T follicular helper cell (primary cell): ENCODE results near the gene LRRN3.

Experiments
- DNase-seq: peaks from one replicate; pipeline ENCODE4 v3.0.0-alpha.2; 2020; ENCODE audit warnings: low read depth

LRRN3 gene

DNA sequence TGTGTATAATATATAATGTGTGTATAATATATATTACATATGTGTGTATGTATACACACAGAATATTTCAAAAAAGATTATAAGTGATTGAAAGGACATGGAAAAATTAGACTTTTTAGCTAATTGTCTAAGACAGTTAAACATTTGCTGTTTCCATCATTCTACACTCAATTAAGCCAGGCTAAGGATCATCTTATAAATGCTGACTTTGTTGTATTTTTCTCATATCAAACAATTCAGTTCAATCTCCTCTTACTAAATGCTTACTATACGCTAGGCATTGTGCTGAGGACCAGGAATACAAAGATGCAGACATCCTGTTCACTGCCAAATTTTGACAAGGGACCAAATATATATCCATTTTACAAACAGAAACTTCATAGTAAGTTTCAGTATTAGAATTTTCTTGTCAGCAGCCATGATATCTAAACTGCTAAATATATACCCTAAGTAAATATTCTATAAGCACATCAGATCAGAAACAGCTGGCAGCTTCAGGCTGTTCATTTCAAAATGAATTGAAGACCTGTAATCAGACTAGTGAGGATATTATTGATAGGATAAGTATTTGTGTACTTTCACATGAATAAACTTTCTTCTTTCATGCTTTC is 10.3 kb upstream of the LRRN3 start:
- no peak for DNase-seq

DNA sequence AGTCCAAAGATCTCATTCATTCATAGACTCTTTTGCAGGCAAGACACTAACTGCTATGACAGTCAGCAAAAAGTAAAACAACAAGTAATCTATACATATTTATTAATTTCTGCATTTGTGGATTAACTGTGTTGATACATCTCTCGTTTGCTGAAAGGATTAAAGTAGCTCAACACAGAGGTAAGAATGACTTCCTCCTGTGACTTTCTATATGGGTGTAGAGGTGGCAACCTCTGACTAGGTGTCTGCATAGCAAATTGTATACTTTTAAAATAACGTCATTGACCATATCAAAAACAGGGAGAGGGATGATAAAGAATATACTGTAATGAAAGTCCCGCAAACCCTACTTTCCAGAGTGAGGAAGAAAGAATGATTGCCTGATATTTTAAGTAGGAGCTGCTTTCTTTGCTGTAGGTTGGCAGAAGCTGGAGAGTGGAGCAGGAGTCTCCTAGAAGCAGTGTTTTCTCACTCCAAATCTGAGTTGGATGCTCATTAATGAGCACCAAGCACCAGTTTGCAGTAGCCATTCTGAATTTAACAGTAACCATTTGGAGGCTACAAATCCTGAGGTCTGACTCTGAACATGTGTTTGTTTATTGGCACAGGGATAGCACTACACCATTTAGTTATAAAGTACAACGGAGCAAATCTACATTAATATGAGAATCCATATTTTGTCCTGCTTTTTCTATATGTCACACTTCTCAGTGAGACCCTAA is 9.2 kb upstream of the LRRN3 start:
- DNase-seq: no peak

DNA sequence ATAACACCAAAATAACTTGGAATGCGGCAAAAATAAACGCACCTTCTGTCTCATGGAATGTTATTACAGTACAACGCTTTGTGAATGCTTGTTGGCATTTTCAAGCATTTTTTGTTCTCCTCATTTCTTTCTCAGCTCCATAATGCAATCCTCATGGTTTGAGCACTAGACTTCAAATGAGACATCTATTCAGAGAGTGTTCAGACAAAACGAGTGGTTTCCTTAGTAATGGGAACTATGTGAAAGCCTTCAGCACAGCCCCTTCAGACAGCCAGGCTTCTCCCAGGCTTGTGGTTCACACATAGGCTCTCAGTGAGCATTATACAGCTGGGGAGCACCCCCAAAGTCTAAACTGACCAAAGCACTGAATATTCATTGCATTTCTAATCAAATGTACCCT is 8.6 kb upstream of the LRRN3 start:
- DNase-seq: no peak

DNA sequence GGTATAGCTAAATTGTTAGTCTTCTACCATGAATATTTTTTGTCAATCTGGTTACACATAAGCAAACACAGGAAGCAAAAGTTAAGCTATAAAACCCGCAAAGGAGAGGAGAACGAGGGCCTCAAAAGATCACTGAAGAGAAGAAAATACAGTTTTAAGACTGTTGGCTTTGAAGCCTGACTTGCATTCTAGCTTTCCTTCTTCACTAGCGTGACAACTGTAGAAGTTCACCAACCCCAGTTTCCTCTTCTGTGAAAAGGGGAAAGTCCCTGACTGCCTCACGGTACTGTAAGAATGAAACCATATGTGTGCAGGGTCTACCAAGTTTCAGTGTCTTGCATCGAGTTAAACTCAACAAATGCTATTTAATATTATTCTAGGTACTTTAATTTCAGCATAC is 7.5 kb upstream of the LRRN3 start:
- peak; percentile 16 for DNase-seq

DNA sequence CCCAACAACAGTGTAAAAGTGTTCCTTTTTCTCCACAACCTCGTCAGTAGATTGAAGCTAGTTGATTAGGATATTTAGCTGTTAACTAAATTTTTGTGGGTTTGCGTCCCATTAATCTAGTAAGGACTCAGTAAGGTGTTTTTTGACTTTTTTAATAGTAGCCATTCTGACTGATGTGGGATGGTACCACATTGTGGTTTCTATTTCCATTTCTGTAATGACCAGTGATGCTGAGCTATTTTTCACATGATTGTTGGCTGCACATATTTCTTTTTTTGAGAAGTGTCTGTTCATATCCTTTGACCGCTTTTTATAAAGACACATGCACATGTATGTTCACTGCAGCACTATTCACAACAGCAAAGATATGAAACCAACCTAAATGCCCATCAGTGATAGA is 5.6 kb upstream of the LRRN3 start:
- no peak for DNase-seq

DNA sequence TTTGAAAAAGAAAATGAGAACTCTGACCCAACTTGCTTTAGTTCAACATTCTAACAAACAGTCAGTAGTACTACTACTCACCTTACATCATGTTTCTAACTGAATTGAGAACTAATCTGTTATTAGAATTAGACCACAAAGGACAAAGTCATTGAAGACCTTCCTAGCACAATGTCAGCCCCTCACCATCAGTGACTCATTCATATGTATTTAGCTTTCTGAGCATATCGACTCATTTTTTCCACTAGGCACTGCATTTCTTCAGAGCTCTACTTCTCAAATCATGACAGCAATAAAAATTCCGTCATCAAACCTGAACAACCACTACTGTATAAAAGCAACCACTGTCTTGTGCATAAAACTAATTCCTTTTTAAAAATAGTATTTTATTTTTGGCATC is 4.4 kb upstream of the LRRN3 start:
- DNase-seq: no peak

DNA sequence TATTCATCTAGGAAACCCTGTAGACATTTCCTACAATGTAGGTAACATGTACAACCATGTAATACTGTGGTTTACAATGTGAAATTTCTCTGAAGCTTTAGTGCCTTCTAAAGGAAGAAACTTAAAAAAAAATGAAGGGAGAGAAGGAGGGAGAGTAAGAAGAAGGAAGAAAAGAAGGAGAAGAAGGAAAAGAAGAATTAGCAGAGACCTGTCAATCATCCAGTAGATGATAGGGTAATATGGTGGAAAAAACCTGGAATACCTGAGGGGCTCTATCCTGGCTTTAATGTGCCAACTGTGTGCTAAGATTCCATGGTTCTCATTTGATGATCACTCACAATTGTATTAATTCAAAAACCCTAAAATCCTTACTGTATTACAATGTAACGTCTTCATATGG is 2.6 kb upstream of the LRRN3 start:
- no peak for DNase-seq

DNA sequence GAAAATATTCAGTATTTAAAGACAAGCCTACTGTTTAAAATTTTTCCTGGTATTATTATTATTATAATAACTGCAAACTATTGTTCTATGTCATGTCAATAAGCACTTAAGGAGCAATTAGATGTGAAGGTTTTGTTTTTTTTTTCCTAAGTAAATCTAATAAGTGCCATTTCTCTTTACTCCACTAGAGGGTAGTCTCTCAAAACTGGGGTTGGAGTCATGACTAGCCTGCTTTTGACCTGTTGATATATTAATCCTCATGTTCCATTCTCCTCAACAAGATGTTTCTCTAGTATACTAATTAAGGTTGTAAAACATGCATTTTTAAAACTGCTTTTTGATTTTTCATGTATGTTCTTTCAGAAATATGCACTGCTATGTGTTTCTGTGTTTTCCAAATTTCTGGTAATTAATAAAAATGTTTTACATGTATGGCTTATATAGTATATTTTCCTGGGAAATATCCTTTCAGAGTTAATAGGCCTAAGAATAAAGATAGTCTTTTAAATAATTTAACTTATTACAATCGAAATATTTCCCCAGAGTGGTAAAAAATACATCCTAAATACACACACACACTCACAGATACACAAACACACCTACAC is 1.0 kb upstream of the LRRN3 start:
- DNase-seq: no peak

DNA sequence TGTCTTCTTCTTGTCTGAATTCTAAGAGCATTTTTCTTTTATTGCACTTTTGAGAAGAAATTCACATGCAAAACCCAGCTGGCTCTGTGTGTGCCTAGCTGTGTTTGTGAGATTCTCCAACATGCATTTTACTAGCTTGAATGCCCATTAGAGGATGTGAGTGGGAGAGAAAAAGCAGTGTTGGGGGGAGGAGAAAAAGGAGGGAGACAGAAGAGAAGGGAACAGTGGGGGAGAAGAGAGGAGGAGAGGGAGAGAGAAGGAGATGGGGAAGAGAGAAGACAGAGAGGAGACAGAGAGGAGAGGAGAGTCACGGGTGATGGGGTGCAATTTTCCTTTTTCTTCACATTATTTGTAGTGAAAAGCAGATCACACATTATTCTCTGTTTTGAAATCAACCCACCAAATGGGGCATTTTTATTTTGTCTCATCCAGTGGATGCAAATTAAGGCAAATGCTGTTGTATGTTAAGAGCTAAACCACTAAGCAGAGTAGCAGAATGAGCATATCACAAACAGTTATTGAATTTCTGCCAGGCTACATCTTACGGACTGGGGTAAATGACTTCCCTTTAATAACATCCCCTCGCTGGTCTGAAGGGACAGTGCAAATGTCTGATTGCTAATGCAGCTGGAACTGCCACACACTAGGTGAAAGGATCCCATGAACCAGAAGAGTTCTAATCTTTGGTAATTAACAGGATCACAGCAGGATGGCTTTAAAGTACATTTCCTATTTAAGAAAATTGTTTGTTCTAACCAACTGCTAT is 849 bp downstream of the LRRN3 start:
- no peak for DNase-seq

DNA sequence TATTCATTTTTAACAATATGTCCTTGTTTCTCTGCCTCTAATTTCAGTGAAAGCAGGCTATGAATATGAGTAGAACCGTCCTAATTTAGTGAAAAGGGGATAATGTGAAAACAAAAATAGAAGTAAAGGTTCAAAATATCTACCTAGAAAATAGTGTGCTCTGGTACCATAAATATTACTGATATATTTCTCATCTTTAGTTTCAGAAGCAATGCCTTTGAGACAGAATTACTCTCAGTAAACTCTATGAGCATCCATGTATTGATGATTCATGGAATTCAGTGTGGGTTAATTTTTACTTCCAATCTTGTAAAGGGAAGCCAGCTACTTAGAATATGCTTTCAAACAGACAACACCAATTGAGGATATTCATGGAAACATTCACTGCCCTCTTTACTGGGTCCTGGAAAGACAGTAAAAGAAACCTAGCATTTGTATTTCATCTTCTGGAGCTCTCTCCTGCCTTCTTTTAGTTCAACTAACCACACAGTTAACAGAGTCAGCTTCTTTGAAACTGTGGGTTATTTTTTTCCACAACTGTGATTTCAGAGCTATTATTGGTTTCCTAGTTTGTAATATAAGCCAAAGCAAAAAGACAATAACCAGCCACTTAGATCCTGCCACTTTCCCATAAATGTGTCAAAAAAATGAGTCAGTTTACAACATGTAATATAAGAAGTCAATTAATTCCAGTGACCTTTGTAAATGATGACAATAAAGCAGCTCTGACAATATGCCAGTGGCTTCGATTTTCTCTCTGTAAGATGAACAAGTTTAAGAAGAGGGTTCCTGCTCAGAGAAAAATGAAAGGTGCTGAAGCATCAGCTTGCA is 1.7 kb downstream of the LRRN3 start:
- no peak for DNase-seq

DNA sequence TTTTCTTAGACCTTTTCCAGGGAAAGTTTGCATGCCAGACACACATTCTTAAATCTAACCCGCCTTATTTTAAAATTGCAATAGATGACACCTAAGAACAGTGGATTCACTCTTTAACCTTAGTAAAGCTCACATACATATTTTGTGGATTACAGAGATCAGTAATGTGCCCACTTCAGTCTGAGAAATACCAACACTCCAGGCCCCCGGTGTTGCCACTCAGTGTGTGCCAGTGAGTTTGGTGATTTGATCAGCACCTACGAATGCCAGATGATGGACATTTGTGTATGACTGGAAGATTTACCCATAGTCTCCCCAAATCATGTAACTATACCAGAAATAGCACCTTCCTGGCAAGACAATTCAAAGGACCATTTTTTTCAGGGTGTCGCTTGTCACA is 2.6 kb downstream of the LRRN3 start:
- DNase-seq: no peak

DNA sequence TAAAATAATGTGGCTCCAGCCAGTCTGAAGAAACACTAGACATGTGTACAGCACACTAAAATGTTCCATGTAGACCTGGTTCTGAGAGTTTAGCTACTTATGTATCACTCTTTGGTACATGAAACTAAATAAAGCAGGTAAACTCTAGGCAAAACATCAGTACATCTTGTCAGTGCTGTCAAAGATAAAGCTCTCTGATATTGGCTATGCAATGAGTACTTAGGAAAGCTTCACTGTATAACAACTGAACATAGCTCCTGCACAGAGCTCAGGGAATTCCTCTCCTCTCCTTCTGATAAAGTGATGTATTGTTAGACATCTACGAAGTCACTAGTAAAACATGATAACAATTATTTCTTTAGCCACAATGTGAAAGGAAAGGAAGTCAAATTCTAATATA is 3.5 kb downstream of the LRRN3 start:
- no peak for DNase-seq

DNA sequence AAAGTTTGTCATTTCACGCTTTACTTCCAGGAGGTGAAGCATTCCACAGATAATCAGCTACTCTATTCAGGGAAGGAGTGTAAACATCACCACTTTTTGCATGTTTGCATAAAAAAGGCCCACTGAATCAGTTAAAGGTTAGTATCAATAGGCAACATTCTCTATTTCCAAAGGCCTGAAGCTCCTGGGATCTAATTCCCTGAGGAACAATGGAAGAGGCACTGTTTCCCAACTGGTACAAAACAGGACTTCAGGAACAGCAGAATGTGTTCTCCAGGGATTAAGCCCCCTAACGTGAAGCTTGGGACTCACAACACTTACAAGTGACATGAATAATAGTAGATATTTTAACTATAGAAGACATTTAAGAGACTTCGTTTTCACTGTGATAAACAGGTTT is 6.1 kb downstream of the LRRN3 start:
- no peak for DNase-seq

DNA sequence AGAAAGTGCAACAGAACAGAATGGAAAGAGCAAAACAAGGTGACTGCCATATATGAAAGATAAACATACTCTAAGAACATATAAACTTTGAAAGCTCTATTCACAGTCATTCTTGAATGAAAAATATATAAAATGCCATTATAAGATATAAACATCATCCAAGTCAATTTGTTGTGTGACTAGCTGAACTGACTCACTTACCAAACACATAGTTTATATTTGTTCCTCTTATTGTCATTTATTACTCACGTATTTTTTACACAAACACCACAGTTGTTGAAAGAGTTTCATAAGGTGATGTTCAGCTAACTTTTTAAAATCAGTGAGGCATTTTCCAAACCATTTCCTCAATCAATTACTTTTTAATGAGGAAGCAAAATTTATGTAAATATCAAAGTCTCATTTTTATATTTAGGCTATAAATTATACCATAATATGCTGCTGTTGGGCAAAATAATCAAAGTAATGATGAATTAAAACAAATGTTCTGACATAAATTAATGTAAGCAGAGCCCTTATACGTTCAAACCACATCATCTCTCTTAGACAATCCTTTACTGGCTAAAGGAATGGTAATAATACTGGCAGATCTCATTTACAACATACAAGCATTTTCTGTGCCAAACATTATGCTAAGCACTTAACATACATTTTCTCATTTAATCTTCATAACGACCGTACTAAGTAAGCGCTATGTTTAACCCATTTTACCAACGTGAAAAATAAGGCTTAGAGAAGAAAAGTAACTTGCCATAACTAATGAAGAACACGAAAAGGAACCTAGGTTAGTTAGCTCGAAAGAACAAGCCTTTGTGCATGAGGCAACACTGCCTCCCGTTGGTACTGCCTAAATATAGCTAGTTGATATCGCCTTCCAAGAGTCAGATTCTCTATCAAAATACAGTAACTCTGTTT is 7.3 kb downstream of the LRRN3 start:
- DNase-seq: peak; percentile 35

DNA sequence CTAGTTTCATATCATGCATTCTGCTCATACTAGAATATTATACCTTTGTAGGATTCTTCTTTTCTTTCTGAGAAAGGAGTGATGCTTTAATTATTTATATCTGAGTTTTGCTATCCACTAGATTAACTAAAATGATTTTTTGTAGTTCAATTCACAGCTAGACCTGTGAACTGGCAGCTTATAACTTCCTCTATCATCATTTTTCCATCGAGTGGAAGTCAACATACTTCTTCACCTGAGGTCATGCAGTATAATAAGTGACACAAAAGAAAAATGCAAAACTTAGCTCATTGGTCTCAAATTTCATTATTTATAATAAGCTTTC is 8.0 kb downstream of the LRRN3 start:
- no peak for DNase-seq

DNA sequence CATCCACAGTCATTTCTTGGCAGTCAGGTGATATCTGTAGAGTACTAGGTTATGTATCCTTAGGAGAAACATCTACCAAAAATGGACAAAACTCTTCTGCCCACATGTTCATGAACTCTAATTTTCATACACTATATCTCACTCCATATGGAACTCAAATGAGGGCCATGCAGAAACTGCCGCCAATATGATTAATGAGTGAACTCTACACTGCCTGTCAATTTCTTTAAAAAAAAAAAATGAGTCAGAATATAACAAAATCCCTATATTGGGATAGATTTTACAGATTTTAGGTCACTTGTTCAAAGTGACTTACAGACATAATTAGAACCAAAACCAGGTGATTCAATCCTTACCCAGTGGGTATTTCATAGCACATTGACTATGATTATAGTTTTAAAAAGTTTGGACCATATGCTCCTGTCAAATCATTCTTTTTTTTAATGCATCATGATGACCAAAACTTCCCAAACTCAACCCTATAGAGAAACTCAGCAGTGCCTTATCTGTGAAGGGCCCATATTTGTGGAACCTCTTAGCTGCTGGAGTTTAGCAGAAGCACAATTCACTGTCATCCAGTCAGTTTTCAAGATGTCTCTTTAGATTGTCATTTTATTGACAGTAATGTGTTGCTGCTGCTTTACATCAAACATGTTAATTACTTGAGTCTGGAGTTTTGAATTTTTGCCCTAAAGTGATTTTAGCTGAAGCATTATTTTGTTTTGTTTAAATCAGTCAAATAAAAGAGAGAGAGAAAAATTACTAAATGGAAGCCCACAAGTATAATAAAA is 11.1 kb downstream of the LRRN3 start:
- DNase-seq: no peak

DNA sequence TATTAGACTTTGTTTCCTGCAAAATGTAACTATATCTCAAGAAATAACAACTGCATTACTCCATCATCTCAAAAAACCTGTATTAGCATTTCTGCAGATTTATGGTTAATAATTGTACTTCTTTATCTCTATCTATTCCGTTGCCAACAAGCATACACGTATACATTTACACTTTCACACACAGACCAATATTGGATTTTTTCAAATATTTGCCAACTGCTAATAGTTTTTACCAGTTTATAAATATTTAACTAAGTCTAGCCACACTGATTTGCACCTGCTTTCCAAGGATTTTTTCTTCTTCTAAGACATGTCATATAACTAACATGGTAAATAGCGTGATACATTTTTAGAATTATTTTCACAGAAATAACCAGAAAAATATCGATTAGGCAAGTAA is 12.2 kb downstream of the LRRN3 start:
- no peak for DNase-seq

DNA sequence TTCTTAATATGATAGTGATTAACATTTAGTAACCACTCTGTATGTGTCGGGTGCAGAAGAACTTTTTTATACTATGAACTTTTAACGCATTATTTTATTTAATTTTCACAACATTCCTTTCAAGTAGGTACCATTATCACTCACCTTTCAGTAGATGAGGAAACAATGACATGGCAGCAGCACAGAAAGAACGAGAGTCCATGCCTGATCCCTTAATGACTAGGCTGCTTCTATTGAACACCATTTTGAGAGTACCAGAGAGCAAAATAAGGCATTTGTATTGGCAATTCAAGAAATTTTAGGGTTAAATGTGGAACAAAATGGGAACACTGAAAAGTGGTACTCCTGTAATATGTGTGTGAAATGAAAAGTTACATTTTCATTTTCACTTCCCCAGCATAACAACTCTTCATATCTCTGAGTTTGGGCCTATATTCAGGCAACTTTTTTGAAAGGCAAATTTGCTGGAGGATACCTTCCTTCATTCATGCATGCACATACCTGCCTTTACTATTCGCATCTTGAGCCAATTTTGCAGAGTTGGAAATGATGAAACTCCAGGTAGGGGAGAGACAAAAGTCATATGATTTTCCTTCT is 12.8 kb downstream of the LRRN3 start:
- DNase-seq: no peak

DNA sequence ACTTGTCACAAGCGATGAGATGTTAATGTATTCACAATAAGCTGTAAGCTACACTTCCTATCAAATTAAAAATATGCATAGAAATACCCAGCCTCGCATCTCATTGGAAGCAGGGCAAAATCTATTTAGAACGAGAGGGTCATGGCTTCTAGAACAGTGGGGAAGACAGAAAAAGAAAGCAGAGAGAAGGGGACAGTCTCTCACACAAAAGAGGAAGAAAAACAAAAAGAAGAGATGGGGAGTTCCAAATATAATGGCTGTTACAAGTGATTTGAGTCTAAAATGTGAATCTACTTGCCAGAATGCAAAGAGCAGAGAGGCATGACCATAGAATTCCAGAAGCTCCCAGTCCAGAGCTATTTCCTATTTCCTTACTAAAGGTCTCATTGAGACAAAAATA is 13.8 kb downstream of the LRRN3 start:
- no peak for DNase-seq

DNA sequence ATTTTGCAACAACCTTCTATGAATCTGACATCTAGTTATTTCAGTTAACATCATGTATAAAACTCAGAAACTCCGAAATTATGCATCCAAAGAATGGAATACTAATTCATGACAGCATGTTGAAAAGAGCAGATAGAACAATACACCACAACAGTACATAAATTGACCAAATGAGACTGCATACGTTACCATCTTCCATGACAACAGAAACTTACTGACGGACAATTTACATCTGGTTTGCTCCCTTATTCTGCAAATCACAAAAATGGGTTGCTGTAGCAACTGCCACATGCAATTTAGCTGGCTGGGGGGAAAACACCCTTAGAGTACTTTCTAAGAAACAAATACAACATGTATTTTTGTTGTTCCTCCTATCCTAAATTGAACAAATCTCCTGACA is 14.3 kb downstream of the LRRN3 start:
- DNase-seq: no peak
